IPS-NIHi11 (cell line): Measurements from ENCODE around the gene TEX13C.
"Not testable (repeated sequence)": the region's sequence is repeated elsewhere in the genome, so short reads cannot be mapped to it uniquely, and the experiment has no call there.

Experiments used
- DNase-seq: peaks from one replicate; pipeline ENCODE4 v3.0.0; 2012; ENCODE audit warnings: mixed read lengths, low spot score

The TEX13C gene

GRCh38 chrX:125319646-125320521 is at the start of gene TEX13C:
Gene TEX13C, plus strand, starts transcription at chrX:125319871. Its CDS starts 249 bp downstream, at chrX:125320120.
- DNase-seq: no peak

DNA sequence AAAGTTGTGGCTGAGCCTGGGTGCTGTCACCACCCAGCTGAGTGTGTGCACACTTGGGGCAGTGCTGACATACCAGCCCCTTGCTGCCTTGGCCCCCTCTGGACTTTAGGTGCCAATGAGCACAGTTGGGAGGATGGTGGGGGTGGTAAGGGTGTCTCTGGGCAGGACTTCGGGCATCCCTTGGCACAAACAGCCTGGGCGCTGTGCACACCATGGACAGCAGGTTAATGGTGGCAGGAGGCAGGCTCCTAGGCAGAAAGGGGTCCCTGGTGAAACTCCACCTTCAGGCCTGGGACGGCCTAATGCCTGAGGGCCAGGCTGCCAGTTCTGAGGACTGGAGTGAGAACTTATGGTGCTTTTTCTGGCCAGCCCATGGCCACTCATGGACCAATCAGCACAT is 32.4 kb upstream of the TEX13C start:
- DNase-seq: no peak

DNA sequence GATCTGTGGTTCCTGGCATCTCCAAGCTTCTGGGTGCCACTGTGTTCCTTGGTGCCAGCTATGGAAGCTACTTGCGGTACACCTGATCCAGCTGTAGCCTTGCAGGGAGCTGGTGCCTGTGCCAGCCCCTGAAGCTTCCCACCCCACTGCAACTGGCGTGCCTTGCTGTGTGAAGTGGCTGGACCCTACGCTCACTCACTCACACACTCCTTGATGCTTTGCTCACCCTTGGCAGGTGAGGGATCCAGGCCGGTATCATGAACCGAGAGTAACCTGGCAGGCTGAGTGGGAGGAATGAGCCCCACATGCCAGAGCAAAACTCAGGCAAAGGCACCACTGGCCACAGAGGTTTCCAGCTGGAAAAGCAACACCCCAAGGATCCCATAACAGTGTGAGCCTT is 31.3 kb upstream of the TEX13C start:
- no peak for DNase-seq

DNA sequence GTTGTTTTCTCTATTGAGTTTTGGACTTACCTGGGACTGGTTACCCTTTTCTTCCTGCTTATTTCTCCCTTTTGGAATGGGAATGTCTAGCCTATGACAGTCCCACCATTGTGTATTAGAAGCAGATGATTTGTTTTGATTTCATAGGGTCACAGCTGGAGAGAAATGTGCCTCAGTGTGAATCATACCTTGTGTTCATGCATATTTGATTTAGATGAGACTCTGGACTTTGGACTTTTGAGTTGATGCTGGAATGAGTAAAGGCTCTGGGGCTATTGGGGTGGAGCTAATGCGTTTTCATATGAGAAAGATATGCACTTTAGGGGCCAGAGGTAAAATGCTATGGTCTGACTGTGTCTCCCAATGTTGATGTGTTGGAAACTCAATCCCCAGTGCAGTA is 30.5 kb upstream of the TEX13C start:
- no peak for DNase-seq

GRCh38 chrX:125289920-125290319 is 29.8 kb upstream of the TEX13C start:
- DNase-seq: no peak

DNA sequence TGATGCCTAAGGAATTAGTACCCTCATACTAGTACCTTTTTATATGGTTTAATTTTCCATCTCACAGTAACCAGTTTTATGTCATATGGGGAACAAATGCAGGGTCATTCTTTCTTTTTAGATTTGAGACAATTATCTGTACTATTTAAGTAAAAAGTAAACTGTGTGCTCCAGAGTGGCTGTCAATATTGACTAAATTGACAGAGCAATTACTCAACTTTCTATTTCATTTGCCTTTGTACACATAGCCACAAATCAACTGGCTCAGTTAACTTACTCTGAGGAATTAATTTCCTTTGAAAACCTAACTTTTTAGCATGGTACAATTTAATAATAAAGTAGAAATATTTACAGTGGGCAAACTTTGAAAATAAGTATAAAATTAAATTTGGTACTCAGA is 28.5 kb upstream of the TEX13C start:
- no peak for DNase-seq

DNA sequence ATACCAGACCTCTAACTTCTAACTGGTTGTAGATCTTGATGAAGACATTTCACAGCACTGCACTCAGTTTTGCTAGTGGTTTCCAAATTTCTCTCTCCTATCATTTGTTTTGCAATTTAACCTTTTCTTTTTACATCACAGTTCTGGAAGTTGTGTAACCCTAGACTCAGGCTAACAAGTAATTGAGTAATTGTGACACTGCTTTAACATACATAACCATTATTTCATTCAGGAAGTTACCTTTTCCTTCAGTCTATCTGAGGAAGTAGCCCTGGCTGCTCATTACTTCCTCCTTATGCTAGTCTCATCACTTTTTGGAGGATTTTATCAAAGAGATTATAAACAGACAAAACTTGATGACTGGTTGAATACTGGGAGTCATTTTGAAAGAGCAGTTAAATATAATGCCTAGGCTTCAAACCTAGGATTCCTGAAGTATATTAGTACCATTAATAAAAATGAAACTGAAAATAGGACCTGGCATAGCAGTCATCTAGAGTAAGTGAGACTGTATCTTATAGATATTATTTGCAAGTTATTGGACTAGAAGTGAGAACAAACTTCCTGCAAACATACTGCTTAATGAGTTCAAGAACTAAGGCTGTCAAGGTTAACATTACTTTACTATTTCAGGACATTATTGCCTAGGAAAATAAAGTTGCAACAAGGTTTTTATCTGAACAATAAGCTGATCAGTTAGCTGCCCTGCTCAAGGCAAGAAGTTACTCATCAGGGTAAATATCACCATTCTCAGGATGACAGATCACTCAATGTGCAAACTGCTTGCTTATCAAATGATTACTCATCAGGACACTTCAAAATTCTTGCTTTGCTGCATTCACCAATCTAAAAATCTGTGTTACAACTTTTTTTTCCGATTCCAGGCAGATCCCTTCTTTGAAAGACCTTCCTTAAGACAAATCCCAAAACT is 25.6 kb upstream of the TEX13C start:
- no peak for DNase-seq

DNA sequence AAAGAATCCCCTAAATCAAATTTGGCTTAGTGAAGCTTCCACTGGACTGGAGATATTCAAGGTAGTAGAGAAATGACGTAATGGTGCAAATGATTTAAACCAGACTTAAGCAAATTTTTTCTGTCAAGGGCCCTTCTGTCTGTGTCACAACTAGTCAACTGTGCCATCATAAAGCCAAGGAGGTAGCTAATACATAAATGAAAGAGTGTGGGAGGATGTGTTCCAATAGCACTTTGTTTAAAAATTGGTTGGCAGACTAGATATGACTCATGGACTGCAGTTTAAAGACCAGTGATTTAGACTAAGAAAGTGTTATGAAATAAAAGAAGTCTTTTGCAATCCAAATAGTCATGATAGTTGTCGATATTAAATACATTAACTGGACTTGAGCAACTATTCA is 24.3 kb upstream of the TEX13C start:
- DNase-seq: no peak

- no peak for DNase-seq
Observed at GRCh38 chrX:125298871-125299270, 20.8 kb upstream of the TEX13C start.

DNA sequence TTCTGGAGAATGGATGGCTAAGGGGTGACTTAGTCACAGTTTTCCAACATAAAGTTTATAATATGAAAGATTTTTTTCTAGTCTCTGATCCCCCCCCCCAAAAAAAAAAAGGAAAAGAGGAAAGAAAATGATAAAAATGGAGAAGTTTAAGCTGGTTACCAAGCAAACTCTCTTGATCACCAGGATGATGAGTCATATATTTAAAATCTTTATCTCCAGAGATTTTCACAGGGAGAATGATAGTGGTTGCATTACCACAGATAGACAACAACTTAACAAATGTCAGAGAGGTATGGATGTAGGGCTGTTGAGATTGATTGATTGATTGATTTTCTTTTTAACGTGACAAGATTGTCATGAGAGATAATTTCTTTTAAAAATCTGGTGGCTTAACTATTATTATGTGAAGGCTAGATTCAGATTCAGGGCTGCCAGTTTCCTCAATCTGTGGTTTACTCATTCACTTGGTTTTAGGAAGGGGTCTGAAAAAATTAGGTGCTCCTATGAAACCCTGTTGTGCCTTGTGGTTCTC is 13.3 kb upstream of the TEX13C start:
- no peak for DNase-seq

DNA sequence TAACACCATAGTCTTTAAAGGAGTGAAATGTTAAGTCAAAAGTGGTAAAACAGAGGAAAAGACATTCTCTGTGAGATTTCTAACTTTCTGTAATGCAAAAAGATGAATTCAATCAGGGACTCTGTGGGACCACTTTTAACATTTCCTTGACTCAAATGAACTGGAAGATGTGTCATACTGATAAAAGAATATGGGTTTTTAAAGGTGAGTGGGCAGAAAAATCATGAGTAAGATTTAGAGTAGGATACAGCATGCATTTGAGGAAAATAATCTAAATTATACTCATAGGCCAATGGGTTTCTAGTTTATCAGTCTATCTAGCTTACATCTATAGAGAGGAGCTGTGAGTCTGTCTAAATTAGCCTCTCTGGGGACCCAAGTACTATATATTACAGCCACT is 11.0 kb upstream of the TEX13C start:
- DNase-seq: no peak

- not testable (repeated sequence) for DNase-seq
Observed at GRCh38 chrX:125319166-125319565, 505 bp upstream of the TEX13C start.

DNA sequence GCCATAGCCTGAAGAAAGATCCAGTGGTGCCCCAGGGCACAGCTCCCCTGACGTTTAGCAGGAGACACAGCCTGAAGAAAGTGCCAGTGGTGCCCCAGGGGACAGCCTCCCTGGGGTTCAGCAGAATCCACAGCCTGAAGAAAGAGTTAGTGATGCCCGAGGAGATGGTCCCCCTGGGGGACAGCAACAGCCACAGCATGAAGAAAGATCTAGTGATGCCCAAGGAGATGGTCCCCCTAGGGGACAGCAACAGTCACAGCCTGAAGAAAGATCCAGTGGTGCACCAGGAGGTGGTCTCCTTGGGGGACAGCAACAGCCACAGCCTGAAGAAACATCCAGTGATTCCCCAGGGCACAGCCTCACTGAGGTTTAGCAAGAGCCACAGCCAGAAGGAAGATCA is 2.8 kb downstream of the TEX13C start:
- no peak for DNase-seq

DNA sequence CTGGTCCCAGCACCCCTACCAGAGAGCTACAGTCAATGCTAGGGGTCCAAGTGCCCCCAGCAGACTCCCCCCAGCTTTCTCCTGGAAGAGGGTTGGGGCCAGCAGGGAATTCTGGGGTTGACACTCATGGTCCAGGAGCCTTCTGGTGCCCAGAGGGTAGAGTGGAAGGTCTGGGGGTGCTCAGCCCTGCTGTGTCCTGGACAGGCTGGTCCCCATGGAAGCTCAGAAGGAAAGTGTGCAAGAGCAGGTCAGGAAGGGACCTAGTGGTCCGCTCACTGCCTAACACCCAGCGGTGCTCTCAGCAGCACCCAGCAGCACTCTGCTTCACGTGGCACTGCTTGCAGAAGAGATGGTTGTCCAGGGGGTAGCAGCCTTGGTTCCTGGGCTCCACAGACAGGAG is 6.9 kb downstream of the TEX13C start:
- DNase-seq: no peak

DNA sequence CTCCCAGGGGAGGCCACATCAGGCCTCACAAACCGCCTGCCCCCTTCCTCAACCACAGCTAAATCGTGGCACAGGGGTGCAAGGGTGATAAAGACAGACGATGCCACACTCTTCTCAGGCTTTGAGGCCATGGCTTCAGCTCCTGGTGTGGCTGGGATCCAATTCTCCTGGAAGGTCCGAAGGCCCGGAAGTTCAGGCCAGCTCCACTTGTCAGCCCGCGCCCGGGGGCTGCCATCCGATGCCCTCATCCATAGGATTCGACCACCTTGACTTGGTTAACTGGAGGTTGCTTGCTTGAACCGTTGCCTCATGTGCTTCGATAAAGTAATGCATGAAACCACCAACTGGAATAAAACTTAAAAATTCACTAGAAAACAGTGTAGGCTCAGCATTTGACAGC is 8.2 kb downstream of the TEX13C start:
- DNase-seq: no peak

DNA sequence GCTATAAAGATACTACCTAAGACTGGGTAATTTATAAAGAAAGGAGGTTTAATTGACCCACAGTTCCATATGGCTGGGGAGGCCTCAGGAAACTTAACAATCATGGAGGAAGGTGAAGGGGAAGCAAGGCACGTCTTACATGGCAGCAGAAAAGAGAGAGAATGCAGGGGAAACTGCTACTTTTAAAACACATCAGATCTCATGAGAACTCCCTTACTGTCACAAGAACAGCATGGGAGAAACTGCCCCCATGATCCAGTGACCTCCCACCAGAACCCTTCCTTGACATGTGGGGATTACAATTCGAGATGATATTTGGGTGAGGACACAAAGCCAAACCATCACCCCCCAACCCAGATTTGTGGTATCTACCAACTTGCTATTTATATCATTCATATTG is 13.9 kb downstream of the TEX13C start:
- DNase-seq: no peak

DNA sequence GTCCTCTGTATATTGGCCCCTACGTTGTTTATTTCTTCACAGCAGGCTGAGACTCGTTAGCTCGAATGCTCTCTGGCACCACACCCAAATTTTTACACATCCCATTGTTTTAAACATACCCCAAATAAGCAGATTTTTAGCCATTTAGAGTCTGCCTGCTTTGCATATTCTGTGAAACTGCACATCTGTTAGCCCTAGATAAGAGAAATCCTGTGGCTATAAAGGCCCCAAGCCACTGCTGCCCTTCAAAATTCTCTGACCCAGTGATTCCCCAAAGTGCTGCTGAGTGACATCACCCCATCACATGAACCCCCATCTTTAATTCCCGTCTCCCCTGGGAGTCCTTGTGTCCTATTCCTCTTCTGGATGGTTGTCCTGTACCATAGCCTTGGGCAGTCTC is 20.8 kb downstream of the TEX13C start:
- no peak for DNase-seq

DNA sequence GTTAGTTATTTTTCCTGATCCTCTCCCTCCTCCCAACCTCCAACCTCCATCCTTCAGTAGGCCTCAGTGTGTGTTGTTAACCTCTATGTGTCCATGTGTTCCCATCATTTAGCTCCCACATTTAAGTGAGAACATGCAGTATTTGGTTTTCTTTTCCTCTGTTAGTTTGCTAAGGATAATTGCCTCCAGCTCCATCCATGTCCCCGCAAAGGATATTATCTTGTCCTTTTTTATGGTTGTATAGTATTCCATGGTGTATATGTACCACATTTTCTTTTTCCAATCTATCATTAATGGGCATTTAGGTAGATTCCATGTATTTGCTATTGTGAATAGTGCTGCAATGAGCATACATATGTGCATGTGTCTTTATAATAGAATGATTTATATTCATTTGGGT is 54.5 kb downstream of the TEX13C start:
- DNase-seq: no peak
